Astrocyte (in vitro differentiated cells and primary cell): Measurements from ENCODE around the gene ANKRD26. TPM values are rescaled to one million over a fixed set of nuclear protein-coding genes. Genes with fewer than 3 reads are reported as not detected.

ENCODE experiments used
- DNase-seq: peaks from one replicate; pipeline ENCODE4 v3.0.0-alpha.2; 2010; ENCODE audit warnings: low read depth
- FAIRE-seq: peaks from 2 replicates; lab custom pipeline; 2011; peaks lifted over from hg19 to GRCh38; lab: Jason Lieb, UNC
- H2AFZ ChIP-seq: 2 replicates; pipeline ENCODE4 v1.6.0; 2012; ENCODE audit warnings: low read depth, low read length, inconsistent platforms
- H3K27ac ChIP-seq: 2 replicates; pipeline ENCODE4 v1.5.1; 2011; ENCODE audit warnings: low read depth, low read length, inconsistent platforms
- H3K27me3 ChIP-seq: 2 replicates; pipeline ENCODE4 v1.6.0; 2011; ENCODE audit warnings: low read length, inconsistent platforms; ENCODE audit not compliant: insufficient read depth
- H3K36me3 ChIP-seq: 2 replicates; pipeline ENCODE4 v1.5.1; 2011; ENCODE audit warnings: low read length, inconsistent platforms; ENCODE audit not compliant: insufficient read depth
- H3K4me1 ChIP-seq: 2 replicates; pipeline ENCODE4 v1.5.1; 2011; ENCODE audit warnings: low read length, inconsistent platforms; ENCODE audit not compliant: insufficient read depth
- H3K4me2 ChIP-seq: 2 replicates; pipeline ENCODE4 v1.6.0; 2012; ENCODE audit warnings: low read length, inconsistent platforms
- H3K4me3 ChIP-seq: 2 replicates; pipeline ENCODE4 v1.5.1; 2011; ENCODE audit warnings: low read depth, mild to moderate bottlenecking, low read length, inconsistent platforms; ENCODE audit not compliant: insufficient read depth
- H3K79me2 ChIP-seq: 2 replicates; pipeline ENCODE4 v1.6.0; 2012; ENCODE audit warnings: mild to moderate bottlenecking, low read length, inconsistent platforms; ENCODE audit not compliant: insufficient read depth
- H3K9ac ChIP-seq: 2 replicates; pipeline ENCODE4 v1.6.0; 2012; ENCODE audit warnings: mild to moderate bottlenecking, low read length, inconsistent platforms
- H3K9me3 ChIP-seq: 2 replicates; pipeline ENCODE4 v1.5.1; 2012; ENCODE audit warnings: low read depth, mild to moderate bottlenecking, low read length, inconsistent platforms; ENCODE audit not compliant: insufficient read depth
- H4K20me1 ChIP-seq: 2 replicates; pipeline ENCODE4 v1.6.0; 2012; ENCODE audit warnings: low read length, inconsistent platforms; ENCODE audit not compliant: insufficient read depth
- H3K27ac Mint-ChIP-seq: one replicate; pipeline ENCODE4 v1.8.0; 2021; ENCODE audit warnings: mild to moderate bottlenecking, mixed read lengths; ENCODE audit not compliant: unreplicated experiment
- H3K27me3 Mint-ChIP-seq: one replicate; pipeline ENCODE4 v1.8.0; 2021; ENCODE audit warnings: low read depth, mixed read lengths; ENCODE audit not compliant: unreplicated experiment
- H3K36me3 Mint-ChIP-seq: one replicate; pipeline ENCODE4 v1.8.0; 2021; ENCODE audit warnings: low read depth, mixed read lengths; ENCODE audit not compliant: unreplicated experiment
- H3K4me1 Mint-ChIP-seq: one replicate; pipeline ENCODE4 v1.8.0; 2021; ENCODE audit warnings: low read depth, mixed read lengths; ENCODE audit not compliant: unreplicated experiment
- H3K4me3 Mint-ChIP-seq: one replicate; pipeline ENCODE4 v1.8.0; 2021; ENCODE audit warnings: mild to moderate bottlenecking, moderate library complexity, mixed read lengths; ENCODE audit not compliant: unreplicated experiment
- H3K9me3 Mint-ChIP-seq: one replicate; pipeline ENCODE4 v1.8.0; 2021; ENCODE audit warnings: mild to moderate bottlenecking, mixed read lengths; ENCODE audit not compliant: unreplicated experiment
- EZH2 ChIP-seq: IDR thresholded peaks from 2 replicates; pipeline ENCODE4 v1.6.1; 2012; ENCODE audit warnings: mild to moderate bottlenecking, low read length, inconsistent platforms; ENCODE audit not compliant: insufficient read depth
- total RNA-seq: library from RNA; stranded (reverse); gene quantifications from 2 replicates; pipeline ENCODE4 v1.2.1, GENCODE V29; 2021
- TF ChIP-seq, protein P1 (sequence below): IDR thresholded peaks from 2 replicates; pipeline ENCODE4 v1.5.1; 2011; ENCODE audit warnings: low read depth, mild to moderate bottlenecking, inconsistent platforms, low read length, moderate library complexity; ENCODE audit not compliant: insufficient read depth

ANKRD26 gene
- total RNA-seq, 1 donor from 2014 or later = 7.7 TPM

DNA sequence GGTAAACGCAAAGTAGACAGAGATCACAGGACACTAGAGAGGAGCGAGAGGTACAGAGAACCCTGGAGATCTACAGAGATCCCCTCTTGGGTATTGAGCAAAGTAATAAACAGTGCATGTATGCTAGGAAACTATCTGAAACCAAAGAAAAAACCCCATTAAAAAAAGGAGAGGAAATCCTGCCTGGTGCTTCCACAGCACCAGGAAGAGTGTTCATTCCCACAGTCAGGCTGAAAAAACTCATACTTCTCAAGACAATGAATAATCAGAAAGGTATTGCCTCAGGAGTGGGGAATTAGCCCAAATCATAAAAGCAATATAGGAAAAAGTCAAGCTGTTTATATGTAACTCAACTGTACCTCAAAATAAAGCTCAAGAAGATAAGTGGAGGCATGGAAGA lies 59.1 kb downstream of the ANKRD26 start:
- TF ChIP-seq, protein P1, sequence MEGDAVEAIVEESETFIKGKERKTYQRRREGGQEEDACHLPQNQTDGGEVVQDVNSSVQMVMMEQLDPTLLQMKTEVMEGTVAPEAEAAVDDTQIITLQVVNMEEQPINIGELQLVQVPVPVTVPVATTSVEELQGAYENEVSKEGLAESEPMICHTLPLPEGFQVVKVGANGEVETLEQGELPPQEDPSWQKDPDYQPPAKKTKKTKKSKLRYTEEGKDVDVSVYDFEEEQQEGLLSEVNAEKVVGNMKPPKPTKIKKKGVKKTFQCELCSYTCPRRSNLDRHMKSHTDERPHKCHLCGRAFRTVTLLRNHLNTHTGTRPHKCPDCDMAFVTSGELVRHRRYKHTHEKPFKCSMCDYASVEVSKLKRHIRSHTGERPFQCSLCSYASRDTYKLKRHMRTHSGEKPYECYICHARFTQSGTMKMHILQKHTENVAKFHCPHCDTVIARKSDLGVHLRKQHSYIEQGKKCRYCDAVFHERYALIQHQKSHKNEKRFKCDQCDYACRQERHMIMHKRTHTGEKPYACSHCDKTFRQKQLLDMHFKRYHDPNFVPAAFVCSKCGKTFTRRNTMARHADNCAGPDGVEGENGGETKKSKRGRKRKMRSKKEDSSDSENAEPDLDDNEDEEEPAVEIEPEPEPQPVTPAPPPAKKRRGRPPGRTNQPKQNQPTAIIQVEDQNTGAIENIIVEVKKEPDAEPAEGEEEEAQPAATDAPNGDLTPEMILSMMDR = no peak
- no peak for TF ChIP-seq EZH2
- Histone ChIP-seq H3K27me3 (no peaks in the 10 kb centered on the region), H3K9me3 (no peaks in the 10 kb centered on the region), H4K20me1 (no peaks in the 10 kb centered on the region), H3K4me2 (no peak overlapping the region), H3K36me3 (peaks cover 9% of the 10 kb centered on the region), H3K27ac (no peak overlapping the region), H3K4me3 (no peak overlapping the region), H3K9ac (no peak overlapping the region), H3K79me2 (no peaks in the 10 kb centered on the region), H2AFZ (no peak overlapping the region), H3K4me1 (no peaks in the 10 kb centered on the region)
- H3K4me1 Mint-ChIP-seq = peaks cover 5% of the 10 kb centered on the region
- FAIRE-seq (no peak), DNase-seq (peak; percentile 5)
- no peak overlapping the region for H3K27ac Mint-ChIP-seq
- peaks cover 2% of the 10 kb centered on the region for H3K36me3 Mint-ChIP-seq
- H3K4me3 Mint-ChIP-seq = no peak overlapping the region
- H3K27me3 Mint-ChIP-seq = no peaks in the 10 kb centered on the region
- H3K9me3 Mint-ChIP-seq = no peaks in the 10 kb centered on the region

DNA sequence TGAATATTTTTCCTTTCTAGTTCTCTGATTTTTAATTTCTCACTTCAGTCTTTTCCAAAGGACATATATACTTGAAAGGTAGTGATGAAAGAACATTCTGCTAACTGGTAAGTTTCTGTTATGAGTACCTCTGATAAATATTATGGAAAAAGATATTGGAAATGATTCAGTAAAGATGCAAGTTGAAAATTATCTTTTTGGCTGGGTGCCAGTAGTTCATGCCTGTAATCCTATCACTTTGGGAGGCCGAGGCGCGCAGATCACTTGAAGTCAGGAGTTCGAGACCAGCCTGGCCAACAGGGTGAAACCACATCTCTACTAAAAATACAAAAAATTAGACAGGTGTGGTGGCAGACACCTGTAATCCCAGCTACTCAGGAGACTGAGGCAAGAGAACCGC lies 62.1 kb downstream of the ANKRD26 start:
- no peaks in the 10 kb centered on the region for H3K9me3 ChIP-seq
- H4K20me1 ChIP-seq = no peaks in the 10 kb centered on the region
- Mint-ChIP-seq H3K36me3 (peaks cover 2% of the 10 kb centered on the region), H3K27ac (no peak overlapping the region), H3K4me3 (no peak overlapping the region), H3K27me3 (no peaks in the 10 kb centered on the region), H3K9me3 (no peaks in the 10 kb centered on the region), H3K4me1 (peaks cover 5% of the 10 kb centered on the region)
- H2AFZ ChIP-seq = no peak overlapping the region
- H3K4me1 ChIP-seq = no peaks in the 10 kb centered on the region
- no peak for FAIRE-seq
- no peak overlapping the region for H3K4me2 ChIP-seq
- no peak overlapping the region for H3K4me3 ChIP-seq
- TF ChIP-seq, protein P1 = no peak
- TF ChIP-seq EZH2 = no peak
- no peaks in the 10 kb centered on the region for H3K79me2 ChIP-seq
- H3K9ac ChIP-seq = no peak overlapping the region
- no peaks in the 10 kb centered on the region for H3K27me3 ChIP-seq
- no peak for DNase-seq
- peaks cover 12% of the 10 kb centered on the region for H3K36me3 ChIP-seq
- no peak overlapping the region for H3K27ac ChIP-seq

DNA sequence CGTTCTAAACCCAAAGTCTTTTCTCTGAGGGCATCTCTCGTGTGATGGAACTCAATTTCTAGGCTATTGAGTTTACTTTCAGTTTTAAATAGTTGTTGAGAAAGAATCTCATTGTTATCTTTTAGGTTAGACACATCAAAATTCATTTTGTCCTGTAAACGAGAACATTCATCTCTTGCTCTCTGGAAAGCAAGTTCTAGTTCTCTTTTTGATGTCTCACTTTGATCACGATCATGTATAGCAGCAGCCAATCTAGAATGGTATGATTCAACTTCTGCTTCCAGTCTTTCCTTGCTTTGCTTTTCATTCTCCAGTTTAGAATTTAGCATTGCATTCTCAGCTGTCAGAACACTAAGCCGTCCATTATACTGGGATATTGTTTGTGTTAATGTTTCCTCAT lies 65.1 kb downstream of the ANKRD26 start:
- no peaks in the 10 kb centered on the region for H3K27me3 Mint-ChIP-seq
- H3K9me3 ChIP-seq = no peaks in the 10 kb centered on the region
- peaks cover 12% of the 10 kb centered on the region for H3K36me3 ChIP-seq
- no peaks in the 10 kb centered on the region for H4K20me1 ChIP-seq
- H3K4me1 Mint-ChIP-seq = no peaks in the 10 kb centered on the region
- no peaks in the 10 kb centered on the region for H3K27me3 ChIP-seq
- H3K4me2 ChIP-seq = no peak overlapping the region
- H3K4me3 ChIP-seq = no peak overlapping the region
- DNase-seq (no peak), FAIRE-seq (no peak)
- no peaks in the 10 kb centered on the region for H3K79me2 ChIP-seq
- no peaks in the 10 kb centered on the region for H3K9me3 Mint-ChIP-seq
- no peak overlapping the region for H3K4me3 Mint-ChIP-seq
- no peak overlapping the region for H2AFZ ChIP-seq
- H3K9ac ChIP-seq = no peak overlapping the region
- no peaks in the 10 kb centered on the region for H3K36me3 Mint-ChIP-seq
- no peak overlapping the region for H3K27ac Mint-ChIP-seq
- H3K4me1 ChIP-seq = no peaks in the 10 kb centered on the region
- no peak overlapping the region for H3K27ac ChIP-seq
- TF ChIP-seq EZH2 = no peak
- TF ChIP-seq, protein P1 = no peak
